ENCODE data around the gene SMYD3.

- TF ChIP-seq CTCF (IDR thresholded peaks at IDR 0.05), result no peak
- TF ChIP-seq EZH2 (IDR thresholded peaks at IDR 0.05; ENCODE audit: borderline replicate concordance, insufficient read depth, low read depth, low read length, poor library complexity, severe bottlenecking), result no peak
Measured at GRCh38 chr1:245749053-245749452, 758.0 kb downstream of the SMYD3 start.
